Right cardiac atrium (tissue), 5 donors: Measurements from ENCODE around the gene MARCHF10. TPM values are rescaled to one million over a fixed set of nuclear protein-coding genes. Genes with fewer than 3 reads are reported as not detected.

ENCODE experiments used
- ATAC-seq, 2 donors: fragments of 200-7000 bp; cut with Tn5 transposase; one replicate each; pipeline versions ENCODE4 v1.8.0 to v1.9.1; 2020; ENCODE audit warnings: moderate library complexity in 2 of 2, mild to moderate bottlenecking in 1 of 2
- DNase-seq, 3 donors: peaks; one replicate each; pipeline ENCODE4 v3.0.0-alpha.2; 2020
- H3K27ac ChIP-seq: one replicate; pipeline ENCODE4 v1.5.1; 2013; ENCODE audit warnings: mild to moderate bottlenecking, low read length, control low read depth, moderate library complexity
- H3K27me3 ChIP-seq: one replicate; pipeline ENCODE4 v1.6.1; 2013; ENCODE audit not compliant: control insufficient read depth, insufficient read depth
- H3K4me1 ChIP-seq: one replicate; pipeline ENCODE4 v1.6.1; 2013; ENCODE audit warnings: low read length; ENCODE audit not compliant: control insufficient read depth, insufficient read depth
- H3K4me3 ChIP-seq: one replicate; pipeline ENCODE4 v1.5.1; 2013; ENCODE audit warnings: low read length, control low read depth
- H3K9me3 ChIP-seq: one replicate; pipeline ENCODE4 v1.6.1; 2013; ENCODE audit warnings: low read length; ENCODE audit not compliant: control insufficient read depth
- WGBS: extraction: QIAGEN DNeasy Blood & Tissue Kit; methylation state at CpG from one replicate; pipeline ENCODE4 v1.1.7; 2013; 5-methylcytosine and 5-hydroxymethylcytosine counted together
- intact Hi-C, 4 donors: fragments of 100-400 bp; cut with DNase I; formaldehyde crosslinking; loops; one replicate each; pipeline versions ENCODE4 v1.11.0 to v1.14.0; 2022 to 2023
- polyA plus RNA-seq: library from polyadenylated mRNA; stranded (reverse); fragments of 200-250 nt; gene quantifications from one replicate; pipeline ENCODE4 v1.2.3, GENCODE V29; 2013
- total RNA-seq, 4 donors: library from RNA; stranded (reverse); fragmentation: NEBNext Ultra II Directional; extraction: Animal tissue kit (Norgen Biotek cat#: 25700); gene quantifications; one replicate each; pipeline ENCODE4 v1.2.1, GENCODE V29; 2021
- donor health status: healthy with polysubstance abuse.
- donor health status: DM: no; HTN: yes; CAD: no.
- donor health status: DM: no; HTN: no; CAD: no.
- donor health status: DM: no; HTN: yes; CAD: no; lungs with severe emphysema.
- donor health status: DM: yes; HTN: yes; CAD: no.

The MARCHF10 gene
- total and polyA plus RNA-seq, 5 donors: 0.20 TPM; not detected in 4

DNA sequence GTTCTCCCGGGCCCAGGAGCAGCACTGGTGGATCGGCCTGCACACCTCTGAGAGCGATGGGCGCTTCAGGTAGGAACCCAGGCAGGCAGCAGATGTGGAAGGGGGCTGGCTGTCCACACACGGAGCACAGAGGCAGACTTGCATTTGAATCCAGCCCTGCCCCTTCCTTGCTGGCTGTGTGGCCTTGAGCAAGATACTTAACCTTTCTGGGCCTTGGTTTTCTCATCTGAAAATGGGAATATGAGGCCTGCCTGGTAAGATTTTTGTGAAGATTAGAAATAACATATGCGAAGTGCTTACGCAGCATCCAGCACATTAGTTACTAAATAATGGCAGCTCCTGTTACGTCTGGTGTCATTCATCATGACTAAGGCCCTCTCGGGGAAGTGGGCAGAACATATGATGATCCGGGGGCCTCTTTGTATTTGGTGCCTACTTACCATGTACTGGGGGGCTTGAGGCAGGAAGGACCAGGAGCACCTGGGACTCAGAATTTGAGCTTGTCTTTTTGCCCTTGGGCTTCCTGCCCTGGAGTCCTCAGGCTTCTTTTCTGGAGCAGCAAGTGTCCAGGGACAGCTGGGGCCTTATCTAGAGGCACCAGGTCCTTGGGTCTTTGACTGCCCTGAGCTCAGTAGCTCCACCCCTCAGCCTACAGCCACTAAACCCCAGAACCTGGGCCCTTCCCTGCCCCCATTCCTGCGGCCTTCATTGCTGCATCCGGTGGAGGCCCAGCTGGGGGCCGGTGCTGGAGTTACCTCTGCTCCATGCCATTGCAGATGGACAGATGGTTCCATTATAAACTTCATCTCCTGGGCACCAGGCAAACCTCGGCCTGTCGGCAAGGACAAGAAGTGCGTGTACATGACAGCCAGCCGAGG is 126.8 kb downstream of the MARCHF10 start:
- intact Hi-C loops: no loop called here
- no peaks in the 10 kb centered on the region for H3K27me3 ChIP-seq
- DNase-seq: peak in 1 of 3 donors; percentile 29
- H3K4me1 ChIP-seq: no peaks in the 10 kb centered on the region
- H3K4me3 ChIP-seq: no peak overlapping the region
- 93% methylated on average over 17 of the region's 17 CpGs for WGBS
- no peak overlapping the region for H3K27ac ChIP-seq
- no peaks in the 10 kb centered on the region for H3K9me3 ChIP-seq
- ATAC-seq: no peak

DNA sequence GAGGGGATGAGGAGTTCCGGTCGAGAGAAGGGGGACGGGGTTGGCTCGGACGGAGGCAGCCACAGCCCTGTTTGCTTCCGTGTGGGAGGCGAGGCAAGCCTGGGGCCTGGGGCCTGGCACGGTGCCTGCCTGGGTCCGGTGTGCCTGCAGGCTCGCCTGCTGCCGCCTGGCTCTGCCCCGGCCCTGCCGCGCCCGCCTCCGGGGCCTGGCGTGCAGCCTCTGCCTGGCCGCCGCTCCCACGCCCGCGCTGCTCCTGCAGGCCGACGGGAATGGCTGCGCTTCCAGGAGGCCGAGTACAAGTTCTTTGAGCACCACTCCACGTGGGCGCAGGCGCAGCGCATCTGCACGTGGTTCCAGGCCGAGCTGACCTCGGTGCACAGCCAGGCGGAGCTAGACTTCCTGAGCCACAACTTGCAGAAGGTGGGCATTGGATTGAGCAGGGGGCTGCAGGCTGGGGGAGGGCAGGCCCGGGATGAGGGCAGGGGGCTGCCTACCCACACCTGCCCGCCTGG is 127.5 kb downstream of the MARCHF10 start:
- ATAC-seq (peak in 1 of 2 donors; percentile 36), DNase-seq (peak in 1 of 3 donors; percentile 75)
- no peaks in the 10 kb centered on the region for H3K9me3 ChIP-seq
- H3K4me1 ChIP-seq: no peaks in the 10 kb centered on the region
- H3K27ac ChIP-seq: no peak overlapping the region
- intact Hi-C loops: no loop called here
- no peak overlapping the region for H3K4me3 ChIP-seq
- WGBS: 84% methylated on average over 36 of the region's 36 CpGs
- no peaks in the 10 kb centered on the region for H3K27me3 ChIP-seq

DNA sequence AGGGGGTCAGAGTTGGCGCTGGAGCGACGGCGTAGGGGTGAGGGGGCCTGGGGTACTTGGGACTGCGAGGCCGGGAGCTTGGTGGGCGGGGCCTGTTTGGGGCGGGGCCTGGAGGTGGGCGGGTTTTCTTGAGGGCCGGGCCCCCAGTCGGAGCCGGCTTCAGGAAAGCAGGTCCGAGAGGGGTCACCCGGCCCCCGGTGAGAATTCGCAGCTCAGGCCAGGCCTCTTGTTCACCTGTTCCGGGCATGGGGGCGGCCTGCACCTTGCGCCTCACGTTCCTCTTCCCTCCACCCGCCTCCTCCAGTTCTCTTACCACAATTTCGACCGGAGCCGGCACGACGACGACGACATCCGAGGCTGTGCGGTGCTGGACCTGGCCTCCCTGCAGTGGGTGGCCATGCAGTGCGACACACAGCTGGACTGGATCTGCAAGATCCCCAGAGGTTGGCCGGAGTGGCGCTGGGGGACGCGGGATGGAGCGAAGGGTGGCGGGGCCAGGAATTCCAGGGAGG is 128.2 kb downstream of the MARCHF10 start:
- 87% methylated on average over 37 of the region's 37 CpGs for WGBS
- no peaks in the 10 kb centered on the region for H3K4me1 ChIP-seq
- DNase-seq: peak in 1 of 3 donors; percentile 71

DNA sequence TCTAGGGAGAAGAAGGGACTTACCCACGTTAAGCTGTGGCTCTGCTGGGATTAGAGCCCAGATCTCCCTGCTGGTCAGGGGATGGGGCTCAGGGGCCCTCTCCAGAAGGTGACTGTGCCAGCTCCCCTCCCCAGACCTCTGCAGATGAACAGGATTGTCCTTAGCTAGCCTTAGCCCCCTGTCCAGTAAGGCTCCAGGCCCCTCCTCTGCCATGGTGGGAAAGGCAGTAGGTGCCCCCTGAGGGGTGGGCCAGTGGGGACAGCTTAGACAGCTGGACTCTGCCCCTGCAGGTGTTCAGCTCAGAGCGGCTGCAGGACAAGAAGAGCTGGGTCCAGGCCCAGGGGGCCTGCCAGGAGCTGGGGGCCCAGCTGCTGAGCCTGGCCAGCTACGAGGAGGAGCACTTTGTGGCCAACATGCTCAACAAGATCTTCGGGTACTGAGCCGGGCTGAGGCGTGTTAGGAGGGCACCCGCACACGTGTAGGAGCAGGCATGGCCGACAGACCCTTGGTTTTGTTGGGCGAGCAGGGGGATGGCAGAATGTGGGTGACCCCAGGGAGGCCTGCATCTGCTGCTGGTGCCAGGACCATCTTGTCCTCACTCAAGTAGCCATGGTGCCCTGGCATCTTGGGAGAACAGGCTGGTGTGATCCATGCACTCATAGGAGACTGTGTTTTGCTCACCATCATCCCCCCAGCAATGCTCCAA is 129.7 kb downstream of the MARCHF10 start:
- WGBS: 94% methylated on average over 10 of the region's 10 CpGs

More for the DNA sequence above, 128.2 kb downstream of the MARCHF10 start:
- ATAC-seq: no peak
- H3K4me3 ChIP-seq: no peak overlapping the region
- intact Hi-C loops: loop anchor here in 1 of 4 donors (10.0 kb wide), 1 partner anchor 725 kb away; no protein-coding TSS in a partner anchor
- H3K9me3 ChIP-seq: no peaks in the 10 kb centered on the region
- no peaks in the 10 kb centered on the region for H3K27me3 ChIP-seq
- H3K27ac ChIP-seq: no peak overlapping the region

DNA sequence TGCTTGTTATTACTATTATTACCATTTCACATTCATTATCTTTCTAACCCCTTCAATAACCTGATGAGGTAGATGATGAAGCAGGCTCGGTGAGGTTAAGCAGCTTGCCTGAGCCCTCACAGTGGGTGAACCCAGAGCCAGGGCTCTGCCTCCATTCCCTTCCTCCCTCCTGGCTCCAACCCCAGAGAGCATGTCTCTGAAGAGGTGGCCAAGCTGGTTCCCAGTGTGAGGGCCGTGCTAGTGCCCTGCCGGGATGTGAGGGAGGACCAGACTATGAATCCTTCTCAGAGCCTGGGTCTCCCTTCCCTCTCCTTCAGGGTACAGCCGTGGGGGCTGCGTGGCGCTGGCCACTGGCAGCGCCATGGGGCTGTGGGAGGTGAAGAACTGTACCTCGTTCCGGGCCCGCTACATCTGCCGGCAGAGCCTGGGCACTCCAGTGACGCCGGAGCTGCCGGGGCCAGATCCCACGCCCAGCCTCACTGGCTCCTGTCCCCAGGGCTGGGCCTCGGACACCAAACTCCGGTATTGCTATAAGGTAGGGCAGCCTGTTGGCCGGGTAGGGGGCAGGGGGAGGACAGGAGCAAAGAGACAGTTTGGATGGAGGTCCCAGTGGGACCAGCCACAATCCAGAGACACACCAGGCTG is 131.0 kb downstream of the MARCHF10 start:
- DNase-seq (no peak), ATAC-seq (no peak)
- 94% methylated on average over 18 of the region's 18 CpGs for WGBS
- intact Hi-C loops: loop anchor here in 1 of 4 donors (10.0 kb wide), 1 partner anchor 728 kb away; no protein-coding TSS in a partner anchor
- Histone ChIP-seq H3K27ac (no peak overlapping the region), H3K4me3 (no peak overlapping the region), H3K9me3 (no peaks in the 10 kb centered on the region), H3K27me3 (no peaks in the 10 kb centered on the region), H3K4me1 (no peaks in the 10 kb centered on the region)

More for the DNA sequence above, 129.7 kb downstream of the MARCHF10 start:
- H3K27ac ChIP-seq: no peak overlapping the region
- DNase-seq (peak in 1 of 3 donors; percentile 41), ATAC-seq (no peak)
- intact Hi-C loops: loop anchor here in 1 of 4 donors (10.0 kb wide), 1 partner anchor 726 kb away; no protein-coding TSS in a partner anchor
- H3K27me3 ChIP-seq: no peaks in the 10 kb centered on the region
- no peaks in the 10 kb centered on the region for H3K4me1 ChIP-seq
- no peaks in the 10 kb centered on the region for H3K9me3 ChIP-seq
- no peak overlapping the region for H3K4me3 ChIP-seq

DNA sequence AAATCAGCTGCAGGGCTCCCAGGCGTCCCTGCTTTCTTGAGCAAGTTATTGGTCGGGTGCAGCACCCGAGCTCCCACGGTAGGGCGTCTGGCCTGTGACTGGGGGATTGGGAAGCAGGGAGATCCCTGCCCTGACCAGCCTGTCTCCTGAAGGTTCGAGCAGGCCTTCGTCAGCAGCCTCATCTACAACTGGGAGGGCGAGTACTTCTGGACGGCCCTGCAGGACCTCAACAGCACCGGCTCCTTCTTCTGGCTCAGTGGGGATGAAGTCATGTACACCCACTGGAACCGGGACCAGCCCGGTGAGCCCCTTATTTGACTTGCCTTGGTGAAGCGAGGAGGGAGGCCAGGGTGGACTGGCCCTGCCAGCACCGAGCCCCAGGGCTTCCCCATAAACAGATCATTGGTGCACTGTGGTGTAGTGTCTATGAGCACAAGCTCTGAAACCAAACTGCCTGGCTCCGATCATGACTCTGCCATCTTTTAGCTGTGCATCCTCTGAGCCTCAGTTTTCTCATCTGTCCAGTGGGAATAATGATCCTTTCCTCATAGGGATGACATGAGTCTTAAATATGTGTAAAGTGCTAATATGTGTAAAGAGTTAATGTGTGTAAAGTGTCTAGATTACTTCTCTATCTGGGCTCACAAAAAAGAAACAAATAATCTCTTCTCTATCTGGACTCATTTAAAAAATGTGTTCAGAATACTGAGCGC is 131.7 kb downstream of the MARCHF10 start:
- intact Hi-C loops: loop anchor here in 1 of 4 donors (10.0 kb wide), 1 partner anchor 728 kb away; no protein-coding TSS in a partner anchor
- no peaks in the 10 kb centered on the region for H3K9me3 ChIP-seq
- H3K27ac ChIP-seq: no peak overlapping the region
- no peak for ATAC-seq
- H3K4me3 ChIP-seq: no peak overlapping the region
- no peaks in the 10 kb centered on the region for H3K4me1 ChIP-seq
- WGBS: 91% methylated on average over 16 of the region's 16 CpGs
- no peak for DNase-seq
- no peaks in the 10 kb centered on the region for H3K27me3 ChIP-seq

DNA sequence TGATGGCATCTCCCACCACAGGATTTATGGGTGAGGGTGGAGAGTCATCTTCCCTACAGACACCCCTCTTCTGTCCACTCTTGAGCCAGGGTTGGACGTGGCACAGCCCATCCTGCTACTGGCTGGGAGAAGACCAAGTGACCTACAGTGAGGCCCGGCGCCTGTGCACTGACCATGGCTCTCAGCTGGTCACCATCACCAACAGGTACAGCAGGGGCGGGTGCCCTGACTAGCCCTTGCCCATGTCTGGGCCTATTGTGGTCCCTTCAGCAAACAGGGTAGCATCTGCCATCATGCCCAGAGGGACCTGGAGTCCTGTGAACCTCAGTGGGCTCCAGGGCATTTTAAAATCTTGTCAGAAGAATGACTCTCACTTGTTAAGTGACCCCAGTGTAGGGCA is 132.4 kb downstream of the MARCHF10 start:
- WGBS: 87% methylated on average over 4 of the region's 4 CpGs
- intact Hi-C loops: loop anchor here in 1 of 4 donors (10.0 kb wide), 1 partner anchor 729 kb away; no protein-coding TSS in a partner anchor

DNA sequence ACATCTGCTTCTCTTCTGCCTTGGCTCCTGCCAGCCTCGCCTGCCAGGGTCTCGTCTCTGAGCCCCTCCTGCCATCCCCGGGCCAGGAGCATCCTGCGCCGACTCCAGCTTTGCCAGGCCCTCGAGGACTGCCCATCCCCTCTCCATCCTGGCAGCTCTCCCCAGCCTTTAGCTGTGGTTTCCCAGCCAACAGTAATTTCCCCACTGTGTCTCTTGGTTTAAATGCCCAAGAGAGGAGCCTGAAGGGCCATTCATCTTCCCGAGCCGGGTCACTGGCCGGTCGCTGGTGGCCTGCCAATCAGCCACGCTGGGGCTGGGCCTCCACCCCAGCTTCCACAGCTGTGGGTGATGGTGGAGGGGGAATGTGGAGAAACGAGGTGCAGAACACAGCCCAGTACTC is 132.9 kb downstream of the MARCHF10 start:
- no peaks in the 10 kb centered on the region for H3K4me1 ChIP-seq
- 52% methylated on average over 12 of the region's 12 CpGs for WGBS
- no peak overlapping the region for H3K4me3 ChIP-seq
- H3K27me3 ChIP-seq: no peaks in the 10 kb centered on the region
- no peak overlapping the region for H3K27ac ChIP-seq
- ATAC-seq: peak; percentile 15 to 20
- DNase-seq: peak; percentile 66 to 88 (median 77)
- no peaks in the 10 kb centered on the region for H3K9me3 ChIP-seq
- intact Hi-C loops: loop anchor here in 1 of 4 donors (10.0 kb wide), 1 partner anchor 730 kb away; no protein-coding TSS in a partner anchor

More for the DNA sequence above, 132.4 kb downstream of the MARCHF10 start:
- H3K4me1 ChIP-seq: no peaks in the 10 kb centered on the region
- DNase-seq: peak in 2 of 3 donors; percentile 39 to 42
- no peak for ATAC-seq
- H3K4me3 ChIP-seq: no peak overlapping the region
- no peak overlapping the region for H3K27ac ChIP-seq
- no peaks in the 10 kb centered on the region for H3K27me3 ChIP-seq
- H3K9me3 ChIP-seq: no peaks in the 10 kb centered on the region

DNA sequence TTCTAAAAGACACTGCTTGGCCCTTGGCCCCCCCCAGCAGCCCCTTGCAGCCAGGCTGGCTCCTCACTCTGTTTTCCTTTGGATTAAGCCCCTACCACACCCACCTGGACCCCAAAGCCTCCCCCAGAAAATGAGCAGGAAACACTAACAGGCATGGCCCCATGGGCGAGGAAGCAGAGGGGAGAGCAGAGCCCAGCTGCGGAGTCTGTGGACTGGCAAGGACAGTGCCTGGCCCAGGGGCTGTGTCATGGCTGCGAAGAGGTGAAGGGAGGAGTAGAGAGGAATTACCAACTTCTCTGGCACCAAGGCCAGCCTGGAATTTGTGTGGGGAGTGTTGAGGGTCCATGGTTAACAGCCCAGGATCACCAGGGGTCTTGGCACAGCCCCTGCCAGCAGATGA is 133.3 kb downstream of the MARCHF10 start:
- Histone ChIP-seq H3K9me3 (no peaks in the 10 kb centered on the region), H3K27me3 (no peaks in the 10 kb centered on the region), H3K4me3 (no peak overlapping the region), H3K4me1 (no peaks in the 10 kb centered on the region), H3K27ac (no peak overlapping the region)
- ATAC-seq: no peak
- 83% methylated on average over 3 of the region's 3 CpGs for WGBS
- intact Hi-C loops: loop anchor here in 1 of 4 donors (10.0 kb wide), 1 partner anchor 730 kb away; no protein-coding TSS in a partner anchor
- DNase-seq: peak in 2 of 3 donors; percentile 35 to 47

DNA sequence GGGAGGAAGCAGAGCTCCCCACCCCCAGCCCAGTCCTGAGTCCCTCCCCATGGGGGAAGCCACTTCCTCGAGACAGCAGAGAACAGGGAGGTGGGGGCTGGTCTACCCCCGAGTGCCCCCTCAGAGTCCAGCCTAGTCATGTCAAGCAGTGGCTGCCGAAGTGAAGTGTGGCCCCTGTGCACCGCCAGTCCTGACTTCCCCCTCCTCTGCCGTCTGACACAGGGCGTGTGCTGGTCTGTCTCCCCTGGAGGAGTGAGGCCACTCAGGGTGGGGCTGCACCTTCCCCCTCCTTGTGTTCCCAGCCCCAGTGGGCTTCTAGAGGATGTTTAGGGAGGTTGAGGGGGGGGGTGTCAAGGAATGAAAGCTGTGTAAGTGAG is 133.8 kb downstream of the MARCHF10 start:
- Histone ChIP-seq H3K27me3 (no peaks in the 10 kb centered on the region), H3K4me1 (no peaks in the 10 kb centered on the region), H3K4me3 (no peak overlapping the region), H3K27ac (no peak overlapping the region), H3K9me3 (no peaks in the 10 kb centered on the region)
- ATAC-seq (no peak), DNase-seq (no peak)
- intact Hi-C loops: loop anchor here in 1 of 4 donors (10.0 kb wide), 1 partner anchor 730 kb away; no protein-coding TSS in a partner anchor
- 69% methylated on average over 6 of the region's 6 CpGs for WGBS
